ENCODE measurements around the gene RPA3.

The RPA3 gene

DNA sequence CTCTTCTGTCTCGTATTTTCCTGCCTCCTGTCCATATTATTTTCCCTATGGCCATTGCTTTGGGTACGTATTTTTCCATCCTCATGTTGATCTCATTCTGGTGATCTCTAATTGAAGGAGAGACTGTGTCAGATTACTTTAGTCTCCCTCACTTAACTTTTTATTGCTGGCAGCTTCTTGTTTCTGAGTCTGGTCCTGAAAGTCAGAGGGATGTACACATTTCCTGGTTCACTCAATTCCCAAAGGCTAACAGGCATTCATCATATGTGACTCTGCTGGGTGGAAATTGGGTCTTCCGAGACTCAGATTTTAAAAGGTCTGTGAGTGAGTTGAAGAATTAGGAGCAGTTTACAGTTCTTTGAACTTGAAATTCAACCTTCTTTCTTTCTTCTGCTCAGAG, 66.9 kb downstream of the RPA3 start:
- DNase-seq = no peak

DNA sequence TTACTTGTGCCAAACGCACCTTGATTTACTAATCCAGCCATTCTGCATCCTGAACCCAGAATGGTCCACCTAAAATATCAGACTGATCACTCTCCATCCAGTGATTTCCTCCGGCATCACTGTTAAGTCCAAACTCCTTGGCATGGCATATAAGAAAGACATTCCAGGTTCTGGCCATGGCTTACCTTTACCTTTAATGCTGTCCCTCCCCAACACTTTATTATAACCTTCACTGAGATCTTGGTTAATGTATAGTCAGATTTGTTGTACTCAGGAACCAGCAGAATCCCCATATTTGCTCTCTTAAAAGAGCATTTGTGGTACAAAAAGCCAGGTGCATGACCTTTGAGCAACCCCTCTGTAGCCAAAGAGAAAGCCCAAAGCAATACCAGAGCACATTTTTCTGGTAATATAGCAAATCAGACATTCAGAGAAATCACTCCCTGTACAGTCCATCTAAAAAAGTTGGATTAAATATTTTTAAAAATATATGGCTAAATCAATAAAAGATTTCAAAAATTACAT, 67.7 kb downstream of the RPA3 start:
- no peak for DNase-seq

DNA sequence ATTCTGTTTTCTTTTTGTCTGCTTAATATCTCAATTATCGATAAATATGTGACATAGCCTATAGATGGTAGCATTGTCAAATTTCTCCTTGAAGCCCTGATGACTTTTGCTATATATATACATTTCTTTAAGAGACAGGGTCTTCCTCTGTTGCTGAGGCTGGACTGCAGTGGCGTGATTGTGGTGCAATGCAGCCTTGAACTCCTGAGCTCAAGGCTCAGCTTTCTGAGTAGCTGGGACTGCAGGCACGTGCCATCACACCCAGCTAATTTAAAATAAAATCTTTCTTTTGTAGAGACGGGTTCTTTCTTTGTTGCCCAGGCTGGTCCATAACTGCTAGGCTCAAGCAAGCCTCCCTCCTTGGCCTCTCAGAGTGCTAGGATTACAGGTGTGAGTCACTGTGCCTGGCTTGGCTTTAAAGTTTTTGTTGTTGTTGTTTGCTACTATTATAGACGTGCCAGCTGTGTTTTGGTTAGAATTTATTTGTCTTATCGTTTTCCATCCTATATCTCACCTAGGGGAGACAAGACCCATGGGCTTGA, 70.8 kb downstream of the RPA3 start:
- no peak for DNase-seq

DNA sequence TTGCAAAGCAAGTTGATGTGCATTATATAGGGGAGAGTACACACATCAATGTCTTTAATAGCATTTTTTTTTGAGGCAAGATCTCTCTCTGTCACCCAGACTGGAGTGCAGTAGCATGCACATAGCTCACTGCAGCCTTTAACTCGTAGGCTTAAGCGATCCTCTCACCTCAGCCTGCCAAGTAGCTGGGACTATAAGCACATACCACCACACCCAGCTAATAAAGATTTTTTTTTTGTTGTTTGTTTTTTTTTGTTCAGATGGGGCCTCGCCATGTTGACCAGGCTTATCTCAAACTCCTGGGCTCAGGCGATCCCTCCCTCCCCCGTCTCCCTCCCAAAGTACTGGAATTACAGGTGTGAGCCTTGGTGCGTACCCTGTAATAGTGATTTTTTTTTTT, 76.3 kb downstream of the RPA3 start:
- no peak for DNase-seq

DNA sequence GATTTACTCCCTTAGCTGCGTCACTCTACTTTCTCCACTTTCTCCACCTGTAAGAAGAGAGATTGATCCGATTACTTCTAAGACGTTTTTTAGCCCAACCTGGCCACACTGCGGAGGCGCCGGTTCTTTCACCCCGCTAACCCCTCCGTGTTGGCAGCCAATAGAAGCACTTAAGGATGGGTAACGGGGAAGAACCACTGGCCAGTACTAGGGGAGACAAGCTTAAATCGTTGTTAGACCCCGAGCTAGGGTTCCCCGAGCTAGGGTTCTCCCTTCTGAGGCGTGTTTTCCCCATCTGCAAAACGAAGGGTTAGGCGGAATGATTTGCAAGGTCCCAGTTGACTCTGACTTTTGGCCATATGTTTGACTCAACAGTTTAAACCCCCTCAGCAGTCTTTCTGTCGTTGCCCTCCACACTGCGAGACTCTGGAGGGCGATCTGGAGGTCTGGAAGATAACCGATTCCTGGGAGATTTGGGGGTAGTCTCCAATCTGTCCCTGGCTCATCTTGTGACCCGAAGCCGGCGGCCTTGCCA, 77.2 kb downstream of the RPA3 start:
- peak; percentile 59 for DNase-seq

DNA sequence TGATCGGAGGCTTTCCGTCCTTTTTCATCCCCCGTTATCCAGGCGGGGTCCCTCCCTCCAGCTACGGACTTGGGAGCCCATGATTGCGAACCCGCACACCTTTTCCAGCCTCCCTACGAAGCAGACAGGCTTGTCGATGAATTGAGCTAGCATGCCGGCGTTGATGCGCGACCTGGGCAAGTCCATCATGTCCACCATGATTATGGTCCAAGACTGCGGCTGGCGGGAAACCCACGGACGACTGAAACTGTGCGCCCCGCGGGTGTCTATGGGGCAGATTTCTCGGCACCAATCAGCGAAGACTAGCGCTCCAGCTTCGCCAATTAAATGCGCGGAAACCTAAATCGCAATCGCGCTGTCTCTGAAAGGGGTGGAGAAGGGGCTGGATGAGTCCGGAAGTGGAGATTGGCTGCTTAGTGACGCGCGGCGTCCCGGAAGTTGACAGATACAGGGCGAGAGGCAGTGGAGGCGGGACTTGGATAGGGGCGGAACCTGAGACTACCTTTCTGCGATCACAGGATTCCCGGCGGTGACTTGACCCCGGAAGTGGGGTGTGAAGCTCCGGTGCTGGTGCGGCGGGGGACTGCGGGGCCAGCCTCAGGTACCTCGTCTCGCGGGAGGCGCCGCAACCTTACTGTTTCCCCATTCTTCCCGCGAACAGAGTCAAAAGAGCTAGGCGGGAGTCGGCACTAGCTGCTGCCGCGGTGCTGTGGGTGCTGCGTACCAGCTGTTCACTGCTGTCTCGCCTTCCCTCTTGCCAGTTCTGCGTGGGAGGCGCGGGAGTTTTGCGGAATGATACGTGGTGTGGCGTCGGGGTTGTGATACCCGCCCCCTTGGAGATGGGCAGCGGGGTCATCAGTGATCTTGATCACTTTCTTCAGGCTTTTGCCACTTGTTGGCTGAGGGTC, 77.9 kb downstream of the RPA3 start, which contains the start of gene UMAD1:
TSS of gene UMAD1 (plus strand) at position 532 of the 908 bp plus-strand sequence. CDS start 32,620 bp downstream, outside the sequence.
- peak; percentile 99 for DNase-seq

DNA sequence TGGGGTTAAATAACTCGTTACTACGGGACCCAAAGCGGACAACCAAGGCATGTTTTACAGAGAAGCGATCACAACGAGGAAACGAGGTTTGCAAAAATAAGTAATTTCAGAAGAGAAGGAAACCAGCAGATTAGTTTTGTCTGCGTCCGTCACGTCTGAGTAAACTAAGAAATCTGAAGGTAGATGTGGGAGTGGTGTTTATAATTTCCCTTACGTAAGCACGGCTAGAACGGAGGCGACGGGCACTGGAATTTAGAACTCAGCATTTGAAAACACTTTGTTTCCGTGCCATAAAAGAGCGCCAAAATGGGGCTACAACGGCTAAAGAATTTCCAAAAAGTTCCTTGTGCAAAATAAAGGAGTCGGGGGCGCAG, 78.6 kb downstream of the RPA3 start:
- DNase-seq = peak; percentile 75

DNA sequence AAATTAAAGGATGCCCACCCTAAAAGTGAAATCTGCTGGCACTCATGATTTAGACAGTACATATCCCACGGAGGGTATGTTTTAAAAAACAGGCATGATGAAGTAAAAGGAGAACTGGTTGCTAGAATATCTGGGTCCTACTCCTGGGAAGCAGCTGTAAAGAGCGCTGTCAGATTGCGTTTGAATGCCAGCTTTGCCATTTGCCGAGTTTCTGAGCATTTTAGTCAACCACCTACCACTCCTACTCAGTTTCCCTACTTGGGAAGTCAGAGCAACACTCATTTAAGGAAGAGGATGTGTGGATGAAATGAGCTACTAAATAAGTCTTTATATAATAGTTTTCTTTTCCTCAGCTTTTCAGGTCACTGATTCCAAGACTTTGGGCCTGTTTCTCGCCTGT, 79.0 kb downstream of the RPA3 start:
- DNase-seq = peak; percentile 41

DNA sequence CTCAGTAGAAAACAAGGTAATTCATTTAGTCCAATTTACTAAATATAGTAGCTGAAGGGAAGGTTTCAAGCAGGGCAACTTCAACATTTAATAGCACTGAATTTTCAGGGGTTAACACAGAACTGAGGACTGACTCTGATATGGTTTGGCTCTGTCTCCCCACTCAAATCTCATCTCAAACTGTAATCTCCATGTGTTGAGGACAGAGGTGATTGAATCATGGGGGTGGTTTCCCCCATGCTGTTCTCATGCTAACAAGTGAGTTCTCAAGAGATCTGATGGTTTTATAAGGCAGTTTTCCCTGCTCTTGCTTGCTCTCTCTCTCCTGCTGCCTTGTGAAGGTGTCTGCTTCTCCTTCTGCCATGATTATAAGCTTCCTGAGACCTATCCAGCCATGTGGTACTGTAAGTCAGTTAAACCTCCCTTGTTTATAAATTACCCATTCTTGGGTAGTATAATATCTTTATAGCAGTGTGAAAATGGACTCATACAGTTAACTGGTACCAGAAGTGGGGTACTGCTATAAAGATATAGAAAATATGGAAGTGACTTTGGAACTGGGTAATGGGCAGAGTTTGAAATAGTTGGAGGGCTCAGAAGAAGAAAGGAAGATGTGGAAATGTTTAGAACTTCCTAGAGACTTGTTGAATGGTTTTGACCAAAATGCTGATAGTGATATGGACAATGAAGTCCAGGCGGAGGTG, 87.6 kb downstream of the RPA3 start:
- no peak for DNase-seq

DNA sequence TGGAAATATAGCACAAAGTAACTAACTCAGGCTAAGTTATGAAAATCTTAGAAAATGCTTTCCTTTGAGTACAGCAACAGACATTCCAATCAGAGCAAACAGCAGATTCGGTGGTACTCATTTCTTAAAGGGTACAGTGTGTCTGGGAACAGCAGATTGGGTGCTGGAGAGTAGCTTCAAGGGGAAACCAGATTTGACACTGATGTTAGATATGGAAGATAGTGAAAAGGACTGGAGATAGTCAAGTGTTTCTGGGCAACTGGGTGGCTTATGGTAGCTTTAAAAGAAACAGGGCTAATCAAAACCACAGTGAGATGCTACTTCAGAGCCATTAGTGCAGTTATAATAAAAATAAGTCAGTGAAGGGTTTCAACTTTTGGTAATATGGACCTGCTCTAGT, 89.9 kb downstream of the RPA3 start:
- no peak for DNase-seq

DNA sequence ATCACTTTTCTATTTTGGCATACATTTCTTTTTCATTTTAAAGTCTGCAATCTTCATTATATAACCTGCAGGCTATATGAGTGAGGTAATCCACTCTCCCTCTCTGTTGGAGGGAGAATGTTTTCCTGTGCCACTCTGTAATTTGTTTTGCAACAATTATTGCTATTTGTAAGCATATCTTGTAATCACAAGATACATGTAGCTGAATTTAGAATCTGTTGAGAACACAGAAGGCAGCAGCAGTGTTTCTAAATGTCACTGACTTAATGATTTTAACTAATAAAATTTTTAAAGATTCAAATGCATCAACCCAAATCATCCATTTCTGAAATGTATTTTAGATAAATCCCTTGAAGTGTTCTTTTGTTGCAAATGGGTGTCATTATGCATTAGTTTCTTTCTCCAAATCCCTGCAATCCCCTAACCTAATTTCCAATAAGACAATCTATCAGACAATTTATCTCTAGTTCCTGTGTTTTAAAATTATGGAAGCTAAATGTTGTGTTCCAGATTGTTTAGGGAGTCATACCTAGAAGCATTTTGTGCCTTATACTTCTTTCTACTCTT, 97.7 kb downstream of the RPA3 start:
- DNase-seq = no peak

DNA sequence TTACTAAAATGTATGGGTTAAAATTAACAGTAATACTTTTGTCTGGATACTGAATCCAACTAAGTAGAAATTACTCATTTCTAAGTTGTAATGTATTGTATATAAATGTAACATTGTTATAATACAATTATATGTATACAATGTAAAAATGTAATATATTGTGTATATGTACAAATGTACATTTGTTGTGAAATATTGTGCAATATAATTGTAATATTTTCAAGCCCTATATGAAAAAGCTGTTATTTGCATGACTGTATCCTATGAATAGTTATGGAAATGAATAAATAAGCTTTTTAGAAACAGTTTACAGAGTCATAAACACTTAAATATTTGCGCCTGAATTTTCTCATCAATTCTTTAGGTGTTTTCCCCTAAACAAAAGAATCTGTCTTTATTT, 98.2 kb downstream of the RPA3 start:
- DNase-seq = no peak

DNA sequence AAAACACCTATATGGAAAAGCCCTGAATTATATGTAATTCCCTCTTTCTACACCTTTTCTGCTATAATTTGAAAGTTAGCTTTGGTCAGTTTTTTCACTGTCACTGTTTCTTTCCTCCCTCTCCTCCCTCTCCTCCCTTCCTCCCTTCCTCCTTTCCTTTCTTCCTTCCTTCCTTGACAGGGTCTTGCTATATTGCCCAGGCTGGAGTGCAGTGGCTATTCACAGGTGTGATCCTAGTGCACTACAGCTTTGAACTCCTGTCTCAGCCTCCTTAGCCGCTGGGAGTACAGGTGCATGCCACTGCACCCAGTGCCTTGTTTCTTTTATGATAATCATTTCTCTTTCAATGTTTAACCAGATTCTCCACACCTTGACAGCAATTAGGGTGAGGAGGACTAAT, 100.0 kb downstream of the RPA3 start:
- DNase-seq = no peak

DNA sequence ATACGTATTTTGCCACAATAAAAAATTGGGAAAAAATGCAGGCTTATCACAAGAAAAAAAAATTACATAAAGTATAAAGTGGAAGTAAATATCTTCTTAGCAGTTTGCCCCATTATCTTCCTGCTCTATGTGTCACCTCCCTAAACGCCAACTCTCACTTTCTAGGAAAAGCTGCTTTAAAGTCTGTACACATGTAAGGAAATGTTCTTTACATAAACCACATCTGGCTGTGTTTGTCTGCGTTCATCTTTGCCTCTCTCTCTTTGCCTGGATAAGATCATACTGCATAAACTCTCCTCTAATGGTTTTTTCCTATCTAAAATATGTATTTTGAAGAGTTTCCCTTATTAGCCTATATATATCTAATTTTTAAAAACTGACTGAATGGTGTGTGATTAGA, 100.9 kb downstream of the RPA3 start:
- DNase-seq = no peak

DNA sequence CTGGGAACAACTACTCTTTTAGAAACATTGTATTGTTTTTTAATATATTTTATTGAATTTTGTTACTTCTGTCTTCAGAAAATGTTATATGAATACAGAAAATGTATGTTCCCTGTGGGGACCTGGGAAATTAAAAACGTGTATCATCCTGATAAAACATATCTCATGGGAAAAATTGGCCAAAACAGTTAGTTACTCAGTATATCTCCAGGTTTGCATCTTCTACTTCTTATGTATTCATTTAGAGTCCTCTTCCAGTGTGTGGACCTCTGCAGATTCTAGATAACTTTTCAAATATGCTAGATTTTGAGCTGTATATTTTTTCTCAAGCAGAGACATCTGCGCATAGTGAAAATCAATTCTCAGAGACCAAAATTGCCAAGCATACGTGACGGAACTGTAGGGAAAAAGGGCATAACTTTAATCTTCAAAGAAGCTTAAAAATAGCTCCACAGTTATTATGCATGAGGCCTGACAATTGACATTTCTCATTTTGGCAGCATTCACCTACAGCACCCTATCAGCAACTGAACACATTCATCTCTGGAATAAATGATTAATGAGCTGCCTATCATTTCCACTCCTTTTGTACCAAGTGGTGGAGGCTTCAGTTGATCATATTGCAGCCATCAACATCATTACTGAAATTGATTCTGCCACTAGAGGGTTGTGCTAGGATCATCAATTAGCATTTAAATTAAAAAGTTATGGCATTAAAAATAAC, 104.2 kb downstream of the RPA3 start:
- DNase-seq = no peak

DNA sequence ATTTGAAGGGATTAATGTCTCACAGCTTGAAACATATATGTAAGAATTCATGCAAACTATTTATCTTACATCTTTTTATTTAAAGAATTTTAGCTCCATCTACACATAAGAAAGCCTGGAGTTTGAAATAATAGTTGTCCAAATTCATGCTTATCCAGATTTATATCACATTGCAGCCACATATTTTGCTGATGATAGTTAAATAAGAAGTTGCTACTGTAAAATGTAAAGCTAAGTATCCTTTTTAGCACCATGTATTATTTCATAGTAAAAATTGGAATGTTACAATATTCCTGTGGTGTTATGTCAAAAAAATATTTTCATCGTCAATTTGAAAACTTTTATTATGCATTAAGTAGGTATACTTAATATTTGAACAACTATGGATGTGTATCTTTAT, 105.2 kb downstream of the RPA3 start:
- DNase-seq = no peak

DNA sequence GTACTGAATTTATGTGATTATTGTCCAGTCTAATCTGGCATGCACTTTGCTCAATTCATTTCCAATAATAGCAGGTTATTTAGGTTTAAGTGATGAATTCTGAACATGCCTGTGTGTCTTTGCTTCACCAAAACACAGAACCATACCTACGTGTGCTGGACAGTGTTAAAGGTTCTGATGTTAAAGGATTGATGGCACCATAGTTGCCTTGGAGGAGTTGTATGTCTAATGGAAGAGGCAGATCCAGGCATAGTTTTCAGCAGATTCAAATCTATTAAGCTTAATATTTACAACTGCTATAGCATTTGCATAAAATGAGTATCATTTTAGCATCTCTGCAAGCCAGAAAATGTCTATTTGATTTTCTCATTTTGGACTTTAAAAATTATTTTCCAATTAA, 105.9 kb downstream of the RPA3 start:
- no peak for DNase-seq

DNA sequence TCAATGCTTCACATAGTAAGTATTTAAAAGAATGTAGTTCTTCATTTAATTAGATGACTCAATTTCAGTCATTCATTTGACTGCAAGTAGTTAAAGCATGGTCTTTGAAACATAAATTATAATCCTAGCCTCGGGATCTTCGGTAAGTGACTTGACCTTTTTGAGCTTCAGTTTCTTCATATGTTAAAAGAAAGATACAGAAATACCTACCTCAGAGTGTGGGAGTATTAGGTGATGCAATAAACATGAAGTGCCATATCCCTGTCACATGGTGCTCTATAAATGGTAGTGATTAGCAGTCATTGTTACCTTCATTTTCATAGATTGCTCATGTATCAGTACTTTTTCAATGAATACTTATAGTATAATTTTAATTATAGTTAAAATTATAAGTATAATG, 109.1 kb downstream of the RPA3 start:
- DNase-seq = no peak

DNA sequence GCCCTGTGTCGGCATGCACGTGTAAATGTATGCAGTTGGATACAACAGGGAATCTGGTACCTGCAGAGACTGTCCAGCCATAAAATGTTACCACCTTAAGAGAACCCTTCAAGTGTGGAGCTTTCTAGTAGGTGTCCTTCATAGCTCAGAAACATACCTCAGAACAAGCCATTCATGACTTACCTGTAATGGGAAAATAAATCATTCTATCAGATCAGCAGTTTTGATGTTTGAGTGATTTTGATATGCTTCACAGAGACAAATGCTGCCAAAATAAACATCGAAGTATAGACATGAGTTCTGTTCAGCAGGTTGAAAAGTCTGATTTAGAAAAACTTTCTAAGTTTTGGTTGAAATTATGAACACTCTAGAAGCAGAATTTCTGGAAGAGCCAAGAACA, 111.4 kb downstream of the RPA3 start:
- DNase-seq = no peak

DNA sequence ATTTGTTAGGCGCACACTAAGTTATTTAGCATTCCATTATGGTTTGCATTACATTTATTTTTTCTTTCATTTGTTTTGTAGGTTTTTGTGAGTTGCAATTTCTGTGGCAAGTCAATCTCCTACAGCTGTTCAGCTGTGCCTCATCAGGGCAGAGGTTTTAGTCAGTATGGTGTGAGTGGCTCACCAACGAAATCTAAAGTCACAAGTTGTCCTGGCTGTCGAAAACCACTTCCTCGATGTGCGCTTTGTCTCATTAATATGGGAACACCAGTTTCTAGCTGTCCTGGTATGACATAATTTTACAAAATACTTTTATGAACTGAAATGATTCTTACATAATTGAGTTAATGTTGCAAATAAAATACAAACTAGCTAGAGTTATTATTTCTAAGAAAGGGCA, 122.2 kb downstream of the RPA3 start:
- no peak for DNase-seq

DNA sequence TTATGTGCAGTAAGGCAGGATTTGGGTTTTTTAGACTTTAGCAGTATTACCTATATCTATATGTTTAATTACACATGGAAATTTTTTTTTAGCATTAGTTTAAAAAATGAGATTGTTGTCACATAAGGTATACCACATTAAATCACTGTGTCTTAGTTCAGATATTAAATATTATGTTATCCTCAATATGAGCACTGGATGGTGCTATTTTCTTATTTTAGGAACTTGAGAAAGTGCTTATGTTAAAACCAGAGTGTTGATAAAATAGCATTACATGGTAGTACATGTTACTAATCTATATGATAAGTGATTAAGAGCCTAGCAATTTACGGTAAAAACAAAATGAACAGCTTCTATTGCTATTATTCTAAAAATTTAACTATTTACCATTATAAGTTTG, 123.0 kb downstream of the RPA3 start:
- DNase-seq = peak; percentile 34

All from DMS79 treated with DMSO at 0.1 percent for 48 hours (cell line).